HCT116 (cell line): ENCODE measurements around the gene COX6B2. TPM values are rescaled to one million over a fixed set of nuclear protein-coding genes. Genes with fewer than 3 reads are reported as not detected.

Experiments used
- ATAC-seq: fragments of 200-7000 bp; cut with Tn5 transposase; 2 replicates; pipeline ENCODE4 v1.9.1; 2020; ENCODE audit warnings: mild to moderate bottlenecking, moderate library complexity
- BruUV-seq: library from RNA; stranded (reverse); fragments of 400-500 nt; replicated peaks from 2 replicates; lab custom pipeline; 2021; lab: Mats Ljungman, UMichigan
- CTCF ChIA-PET: fragments of 300-600 bp; sonication (Branson Sonifier 250); formaldehyde crosslinking; loops from one replicate; lab custom pipeline; 2021; ENCODE audit warnings: antibody characterized with exemption; lab: Charles Lee
- POLR2A ChIA-PET: fragments of 300-600, 350-600 bp; sonication (Branson Sonifier 250); formaldehyde crosslinking; loops from one replicate; lab custom pipeline; 2021; ENCODE audit warnings: antibody characterized with exemption; lab: Charles Lee
- RAD21 ChIA-PET, 2 experiments: fragments of 300-600 bp; sonication (Branson Sonifier 250); formaldehyde crosslinking; loops; one replicate each; lab custom pipeline; 2023; ENCODE audit warnings: low total read pairs in 2 of 2; ENCODE audit not compliant: uncharacterized antibody in 2 of 2, unreplicated experiment in 2 of 2, low non-redundant PET in 1 of 2; lab: Charles Lee
- DNase-seq: peaks from one replicate; pipeline ENCODE4 v3.0.0-alpha.2; 2010; ENCODE audit warnings: low read depth, low spot score
- H2AFZ ChIP-seq: fragments of 200-600 bp; shearing (Covaris generic), sonication (generic); 2 replicates; pipeline ENCODE4 v1.6.1; 2017; ENCODE audit warnings: low read depth, mixed run types, mixed read lengths, antibody characterized with exemption, low read length; ENCODE audit not compliant: poor library complexity, severe bottlenecking
- H3K27ac ChIP-seq: 2 replicates; pipeline ENCODE4 v1.5.1; 2012; ENCODE audit warnings: low read depth, low read length
- H3K27me3 ChIP-seq: fragments of 200-600 bp; sonication (generic); 2 replicates; pipeline ENCODE4 v1.6.1; 2016; ENCODE audit warnings: mixed run types, low read length, mixed read lengths; ENCODE audit not compliant: insufficient read depth
- H3K36me3 ChIP-seq, 2 experiments: fragments of 200-500 bp in 1 of 2; fragments of 200-600 bp in 1 of 2; sonication (Bioruptor generic) in 1 of 2; sonication (generic) in 1 of 2; 2 replicates each; pipeline versions ENCODE4 v1.5.1 to v1.6.1; 2014 to 2016; ENCODE audit warnings: low read length in 2 of 2, inconsistent platforms in 1 of 2, mixed read lengths in 1 of 2, mixed run types in 1 of 2; ENCODE audit not compliant: insufficient read depth in 2 of 2, control insufficient read depth in 1 of 2
- H3K4me1 ChIP-seq, 2 experiments: fragments of 200-600 bp in 1 of 2; sonication (generic) in 1 of 2; 2 replicates each; pipeline versions ENCODE4 v1.5.1 to v1.6.1; 2012 to 2017; ENCODE audit warnings: low read length in 2 of 2, inconsistent platforms in 1 of 2, mild to moderate bottlenecking in 1 of 2, mixed read lengths in 1 of 2, mixed run types in 1 of 2, moderate library complexity in 1 of 2; ENCODE audit not compliant: insufficient read depth in 2 of 2, control insufficient read depth in 1 of 2
- H3K4me2 ChIP-seq: fragments of 200-600 bp; sonication (generic); 2 replicates; pipeline ENCODE4 v1.6.1; 2017; ENCODE audit warnings: mixed run types, low read length, mixed read lengths
- H3K4me3 ChIP-seq, 2 experiments: fragments of 200-600 bp in 1 of 2; sonication (generic) in 1 of 2; replicated peaks in 1 of 2; 2 replicates each; pipeline ENCODE4 v1.5.1; 2011 to 2016; ENCODE audit warnings: low read length in 2 of 2, control low read depth in 1 of 2, low read depth in 1 of 2, mild to moderate bottlenecking in 1 of 2, mixed read lengths in 1 of 2, mixed run types in 1 of 2
- H3K79me2 ChIP-seq: fragments of 200-600 bp; sonication (generic); 2 replicates; pipeline ENCODE4 v1.6.1; 2017; ENCODE audit warnings: mild to moderate bottlenecking, mixed run types, low read length, moderate library complexity, mixed read lengths; ENCODE audit not compliant: insufficient read depth
- H3K9ac ChIP-seq: fragments of 200-600 bp; sonication (generic); 2 replicates; pipeline ENCODE4 v1.6.1; 2016; ENCODE audit warnings: low read length, mixed read lengths
- H3K9me2 ChIP-seq: fragments of 200-600 bp; sonication (generic), shearing (Covaris generic); 2 replicates; pipeline ENCODE4 v1.6.1; 2017; ENCODE audit warnings: mixed run types, mild to moderate bottlenecking, moderate library complexity; ENCODE audit not compliant: insufficient read depth
- H3K9me3 ChIP-seq, 2 experiments: fragments of 200-500 bp in 1 of 2; fragments of 200-600 bp in 1 of 2; sonication (Bioruptor generic) in 1 of 2; sonication (generic) in 1 of 2; 2 replicates each; pipeline ENCODE4 v1.6.1; 2014 to 2017; ENCODE audit warnings: low read length in 2 of 2, mixed read lengths in 2 of 2, inconsistent platforms in 1 of 2, low read depth in 1 of 2, mild to moderate bottlenecking in 1 of 2, mixed run types in 1 of 2, moderate library complexity in 1 of 2; ENCODE audit not compliant: control insufficient read depth in 1 of 2, insufficient read depth in 1 of 2
- H4K20me1 ChIP-seq: fragments of 200-600 bp; sonication (generic), shearing (Covaris generic); 2 replicates; pipeline ENCODE4 v1.6.1; 2017; ENCODE audit warnings: mixed run types, mild to moderate bottlenecking, moderate library complexity; ENCODE audit not compliant: insufficient read depth
- CBX3 ChIP-seq: IDR thresholded peaks from 2 replicates; pipeline ENCODE4 v1.6.1; 2012; ENCODE audit warnings: low read depth
- CEBPB ChIP-seq: IDR thresholded peaks from 2 replicates; pipeline ENCODE4 v1.6.1; 2012; ENCODE audit warnings: low read depth
- EGR1 ChIP-seq: IDR thresholded peaks from 2 replicates; pipeline ENCODE4 v1.6.1; 2012; ENCODE audit warnings: low read depth
- ELF1 ChIP-seq: IDR thresholded peaks from 2 replicates; pipeline ENCODE4 v1.6.1; 2012; ENCODE audit warnings: low read depth, borderline replicate concordance
- EZH2phosphoT487 ChIP-seq: fragments of 200-600 bp; IDR thresholded peaks from 2 replicates; pipeline ENCODE4 v1.6.1; 2018; ENCODE audit warnings: antibody characterized with exemption, borderline replicate concordance
- FOSL1 ChIP-seq: IDR thresholded peaks from 2 replicates; pipeline ENCODE4 v1.6.1; 2012; ENCODE audit warnings: low read depth
- JUND ChIP-seq: IDR thresholded peaks from 2 replicates; pipeline ENCODE4 v1.6.1; 2012
- POLR2A ChIP-seq: IDR thresholded peaks from 2 replicates; pipeline ENCODE4 v1.7.0; 2011; ENCODE audit warnings: borderline replicate concordance; ENCODE audit not compliant: insufficient read depth, insufficient read length; ENCODE audit errors: extremely low read depth
- POLR2AphosphoS5 ChIP-seq: IDR thresholded peaks from 2 replicates; pipeline ENCODE4 v1.6.1; 2011; ENCODE audit warnings: mild to moderate bottlenecking, low read depth, low read length, moderate library complexity
- RAD21 ChIP-seq: IDR thresholded peaks from 2 replicates; pipeline ENCODE4 v1.6.1; 2012; ENCODE audit warnings: low read depth, mild to moderate bottlenecking
- SIN3A ChIP-seq: IDR thresholded peaks from 2 replicates; pipeline ENCODE4 v1.6.1; 2012; ENCODE audit warnings: low read depth
- SP1 ChIP-seq: IDR thresholded peaks from 2 replicates; pipeline ENCODE4 v1.6.1; 2012; ENCODE audit warnings: low read depth
- SRF ChIP-seq: IDR thresholded peaks from 2 replicates; pipeline ENCODE4 v1.6.1; 2012; ENCODE audit warnings: low read depth
- TCF7L2 ChIP-seq: IDR thresholded peaks from 2 replicates; pipeline ENCODE4 v1.7.0; 2011; ENCODE audit warnings: borderline replicate concordance, inconsistent platforms; ENCODE audit not compliant: insufficient read depth, insufficient read length; ENCODE audit errors: extremely low read depth
- ZFX ChIP-seq: fragments of 450-650 bp; IDR thresholded peaks from 2 replicates; pipeline ENCODE4 v1.6.1; 2017
- ZNF274 ChIP-seq: fragments of 200-500 bp; sonication (Bioruptor generic); IDR thresholded peaks from 2 replicates; pipeline ENCODE4 v1.6.1; 2014; ENCODE audit warnings: mild to moderate bottlenecking, low read depth, low read length, inconsistent platforms
- intact Hi-C: fragments of 100-400 bp; cut with micrococcal nuclease; formaldehyde crosslinking; loops from 2 replicates; pipeline ENCODE4 v1.10.0; 2022
- total RNA-seq: library from RNA; stranded (reverse); gene quantifications from one replicate; pipeline ENCODE4 v1.2.1, GENCODE V29; 2021; ENCODE audit not compliant: unreplicated experiment
- TF ChIP-seq, protein P1 (sequence below): IDR thresholded peaks from 2 replicates; pipeline ENCODE4 v1.6.1; 2012; ENCODE audit warnings: low read depth
- TF ChIP-seq, protein P2 (sequence below): IDR thresholded peaks from 2 replicates; pipeline ENCODE4 v1.6.1; 2012
- TF ChIP-seq, protein P3 (sequence below): IDR thresholded peaks from 2 replicates; pipeline ENCODE4 v1.6.1; 2011; ENCODE audit warnings: mild to moderate bottlenecking, low read length, moderate library complexity; ENCODE audit not compliant: insufficient replicate concordance; ENCODE audit errors: extremely low read depth
- TF ChIP-seq, protein P4 (sequence below): IDR thresholded peaks from 2 replicates; pipeline ENCODE4 v1.6.1; 2012

The COX6B2 gene
- total RNA-seq, 1 experiment from 2014 or later: 2.4 TPM

DNA sequence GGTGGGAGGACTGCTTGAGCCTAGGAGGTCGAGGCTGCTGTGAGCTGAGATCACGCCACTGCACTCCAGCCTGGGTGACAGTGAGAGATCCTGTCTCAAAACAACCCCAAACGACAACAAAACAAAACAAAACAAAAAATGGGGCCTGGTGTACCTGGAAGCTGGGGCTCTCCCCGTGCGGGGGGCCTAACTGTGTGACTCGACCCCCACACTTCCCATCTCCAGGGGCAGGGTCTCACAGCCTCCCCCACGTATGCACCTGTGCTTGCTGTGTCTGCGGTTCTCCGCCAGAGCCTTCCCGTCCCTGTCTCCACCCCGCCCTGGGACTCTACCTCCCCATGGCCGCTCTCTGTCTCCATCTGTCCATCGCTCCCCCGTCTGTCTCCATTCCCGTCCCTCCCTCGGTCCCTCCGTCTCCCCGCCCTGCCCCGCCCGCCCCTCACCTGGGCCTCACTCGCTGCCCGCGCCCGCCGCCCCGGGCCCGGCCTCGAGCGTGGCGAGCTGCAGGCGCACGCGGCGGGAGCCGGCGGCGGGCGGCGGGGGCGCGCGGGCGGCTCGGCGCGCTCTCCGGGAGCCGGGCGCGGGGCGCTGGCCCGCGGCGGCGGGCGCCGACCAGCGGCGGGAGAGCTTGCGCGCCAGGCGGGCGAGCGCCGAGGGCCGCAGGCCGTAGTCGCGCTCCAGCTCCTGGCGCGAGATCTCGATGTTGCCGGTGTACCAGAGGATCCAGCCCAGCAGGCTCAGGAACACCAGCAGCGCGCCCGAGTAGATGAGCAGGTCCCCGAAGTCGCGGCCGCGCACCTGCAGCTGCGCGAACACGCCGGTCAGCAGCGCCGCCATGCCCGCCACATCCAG, 29.0 kb upstream of the COX6B2 start:
- TF ChIP-seq FOSL1 (no peak), POLR2A (no peak), ZNF274 (no peak), SP1 (no peak), EZH2phosphoT487 (no peak), TCF7L2 (no peak), JUND (no peak), SRF (no peak), CEBPB (no peak), EGR1 (no peak), RAD21 (no peak), SIN3A (no peak), ZFX (no peak), ELF1 (no peak), POLR2AphosphoS5 (no peak; the same call in 1 of the 2 replicates), CBX3 (no peak)
- TF ChIP-seq, protein P1, sequence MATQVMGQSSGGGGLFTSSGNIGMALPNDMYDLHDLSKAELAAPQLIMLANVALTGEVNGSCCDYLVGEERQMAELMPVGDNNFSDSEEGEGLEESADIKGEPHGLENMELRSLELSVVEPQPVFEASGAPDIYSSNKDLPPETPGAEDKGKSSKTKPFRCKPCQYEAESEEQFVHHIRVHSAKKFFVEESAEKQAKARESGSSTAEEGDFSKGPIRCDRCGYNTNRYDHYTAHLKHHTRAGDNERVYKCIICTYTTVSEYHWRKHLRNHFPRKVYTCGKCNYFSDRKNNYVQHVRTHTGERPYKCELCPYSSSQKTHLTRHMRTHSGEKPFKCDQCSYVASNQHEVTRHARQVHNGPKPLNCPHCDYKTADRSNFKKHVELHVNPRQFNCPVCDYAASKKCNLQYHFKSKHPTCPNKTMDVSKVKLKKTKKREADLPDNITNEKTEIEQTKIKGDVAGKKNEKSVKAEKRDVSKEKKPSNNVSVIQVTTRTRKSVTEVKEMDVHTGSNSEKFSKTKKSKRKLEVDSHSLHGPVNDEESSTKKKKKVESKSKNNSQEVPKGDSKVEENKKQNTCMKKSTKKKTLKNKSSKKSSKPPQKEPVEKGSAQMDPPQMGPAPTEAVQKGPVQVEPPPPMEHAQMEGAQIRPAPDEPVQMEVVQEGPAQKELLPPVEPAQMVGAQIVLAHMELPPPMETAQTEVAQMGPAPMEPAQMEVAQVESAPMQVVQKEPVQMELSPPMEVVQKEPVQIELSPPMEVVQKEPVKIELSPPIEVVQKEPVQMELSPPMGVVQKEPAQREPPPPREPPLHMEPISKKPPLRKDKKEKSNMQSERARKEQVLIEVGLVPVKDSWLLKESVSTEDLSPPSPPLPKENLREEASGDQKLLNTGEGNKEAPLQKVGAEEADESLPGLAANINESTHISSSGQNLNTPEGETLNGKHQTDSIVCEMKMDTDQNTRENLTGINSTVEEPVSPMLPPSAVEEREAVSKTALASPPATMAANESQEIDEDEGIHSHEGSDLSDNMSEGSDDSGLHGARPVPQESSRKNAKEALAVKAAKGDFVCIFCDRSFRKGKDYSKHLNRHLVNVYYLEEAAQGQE: no peak
- TF ChIP-seq, protein P2, sequence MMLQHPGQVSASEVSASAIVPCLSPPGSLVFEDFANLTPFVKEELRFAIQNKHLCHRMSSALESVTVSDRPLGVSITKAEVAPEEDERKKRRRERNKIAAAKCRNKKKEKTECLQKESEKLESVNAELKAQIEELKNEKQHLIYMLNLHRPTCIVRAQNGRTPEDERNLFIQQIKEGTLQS: no peak
- TF ChIP-seq, protein P3, sequence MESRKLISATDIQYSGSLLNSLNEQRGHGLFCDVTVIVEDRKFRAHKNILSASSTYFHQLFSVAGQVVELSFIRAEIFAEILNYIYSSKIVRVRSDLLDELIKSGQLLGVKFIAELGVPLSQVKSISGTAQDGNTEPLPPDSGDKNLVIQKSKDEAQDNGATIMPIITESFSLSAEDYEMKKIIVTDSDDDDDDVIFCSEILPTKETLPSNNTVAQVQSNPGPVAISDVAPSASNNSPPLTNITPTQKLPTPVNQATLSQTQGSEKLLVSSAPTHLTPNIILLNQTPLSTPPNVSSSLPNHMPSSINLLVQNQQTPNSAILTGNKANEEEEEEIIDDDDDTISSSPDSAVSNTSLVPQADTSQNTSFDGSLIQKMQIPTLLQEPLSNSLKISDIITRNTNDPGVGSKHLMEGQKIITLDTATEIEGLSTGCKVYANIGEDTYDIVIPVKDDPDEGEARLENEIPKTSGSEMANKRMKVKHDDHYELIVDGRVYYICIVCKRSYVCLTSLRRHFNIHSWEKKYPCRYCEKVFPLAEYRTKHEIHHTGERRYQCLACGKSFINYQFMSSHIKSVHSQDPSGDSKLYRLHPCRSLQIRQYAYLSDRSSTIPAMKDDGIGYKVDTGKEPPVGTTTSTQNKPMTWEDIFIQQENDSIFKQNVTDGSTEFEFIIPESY: no peak
- TF ChIP-seq, protein P4, sequence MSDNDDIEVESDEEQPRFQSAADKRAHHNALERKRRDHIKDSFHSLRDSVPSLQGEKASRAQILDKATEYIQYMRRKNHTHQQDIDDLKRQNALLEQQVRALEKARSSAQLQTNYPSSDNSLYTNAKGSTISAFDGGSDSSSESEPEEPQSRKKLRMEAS: no peak
- TF ChIP-seq, all 23 proteins: peak for 0
- Histone ChIP-seq H3K9me3 (no peaks in the 10 kb centered on the region), H2AFZ (no peak overlapping the region), H3K27ac (peak overlapping the region; percentile 99), H3K9ac (peak overlapping the region; percentile 94), H3K4me2 (peak overlapping the region; percentile 99), H4K20me1 (peaks cover 22% of the 10 kb centered on the region; the same call in 1 of the 2 replicates), H3K27me3 (no peaks in the 10 kb centered on the region), H3K4me3 (peak overlapping the region; percentile 99 to 100), H3K79me2 (peaks cover 53% of the 10 kb centered on the region), H3K4me1 (peaks cover 6 to 48% of the 10 kb centered on the region in 2 experiments; a peak in 3 of 4 replicates), H3K9me2 (no peaks in the 10 kb centered on the region), H3K36me3 (peaks cover 13 to 26% of the 10 kb centered on the region in 2 experiments)
- ChIA-PET CTCF (interaction anchor here (1.0 to 1.7 kb wide), 3 partner anchors 56 to 91 kb away, joined by 3 to 12 read pairs (median 3); no protein-coding TSS in a partner anchor), POLR2A (interaction anchor here (1.0 to 2.9 kb wide), 12 partner anchors 8 to 194 kb away, joined by 3 to 13 read pairs (median 6); partner anchors contain the start of genes HSPBP1, PPP6R1 and UBE2S), RAD21 (interaction anchor here (1.2 kb wide), 2 partner anchors 44 to 124 kb away, joined by 4 read pairs; partner anchors contain the start of genes KMT5C (in 1 of the 2) and PPP6R1 (in 1 of the 2))
- DNase-seq (no peak), ATAC-seq (peak; percentile 29)
- intact Hi-C loops: loop anchor here (2.0 to 5.0 kb wide), 2 partner anchors 45 to 81 kb away; partner anchors contain the start of gene KMT5C
- TSS peak; percentile 54 for BruUV-seq
